Measurements from ENCODE around the gene CRYBB3. TPM values are rescaled to one million over a fixed set of nuclear protein-coding genes. Genes with fewer than 3 reads are reported as not detected.
A peak's percentile ranks its signal among the peaks of the same experiment; 100 is the strongest.

CRYBB3 gene
- total RNA-seq, 6 experiments from 2014 or later, result 0.40 to 0.70 (median 0.69) TPM; not detected in 3

- Histone ChIP-seq H3K36me3 (peaks cover 0 to 46% (median 16%) of the 10 kb centered on the region in 4 donors), H3K27ac (peak overlapping the region in 1 of 3 donors; percentile 64)
- WGBS (ENCODE audit: insufficient coverage, low coverage, low lambda C conversion rate, missing lambda C conversion rate), result 47% methylated on average over 8 of the region's 12 CpGs
These were observed 15.6 kb upstream of the CRYBB3 start for GRCh38 chr22:25183949-25184619.

DNA sequence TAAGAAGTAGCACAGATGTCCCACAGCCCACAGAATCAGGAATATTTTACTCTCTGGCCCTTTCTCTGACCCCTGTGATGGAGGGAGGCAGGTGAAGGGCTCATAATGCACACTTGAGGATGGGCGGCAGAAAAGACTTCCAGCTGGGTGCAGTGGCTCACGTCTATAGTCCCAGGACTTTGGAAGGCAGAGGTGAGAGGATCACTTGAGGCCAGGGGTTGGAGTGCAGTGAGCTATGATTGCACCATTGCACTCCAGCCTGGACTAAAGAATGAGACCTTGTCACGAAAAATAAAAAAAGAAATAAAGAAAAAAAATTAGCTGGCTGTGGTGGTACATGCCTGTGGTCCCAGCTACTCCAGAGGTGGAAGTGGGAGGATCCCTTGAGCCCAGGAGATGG, 13.5 kb upstream of the CRYBB3 start:
- no peak overlapping the region for H3K4me3 ChIP-seq
- intact Hi-C loops (cut with DNase I), result no loop called here
- H3K27me3 ChIP-seq, result no peaks in the 10 kb centered on the region
- peaks cover 0 to 48% (median 22%) of the 10 kb centered on the region in 4 donors for H3K4me1 ChIP-seq
- no peaks in the 10 kb centered on the region for H3K9me3 ChIP-seq
- peaks cover 0 to 47% (median 11%) of the 10 kb centered on the region in 4 donors for H3K36me3 ChIP-seq
- DNase-seq (no peak), ATAC-seq (peak in 1 of 4 donors; percentile 39)
- H3K27ac ChIP-seq, result no peak overlapping the region
- whole genome bisulfite sequencing (ENCODE audit: insufficient coverage, low coverage, low lambda C conversion rate, missing lambda C conversion rate), result 24% methylated on average over 3 of the region's 3 CpGs
- no peak for TF ChIP-seq POLR2A (IDR thresholded peaks at IDR 0.05)

More at GRCh38 chr22:25183949-25184619, 15.6 kb upstream of the CRYBB3 start:
- Histone ChIP-seq H3K4me3 (no peak overlapping the region), H3K27me3 (no peaks in the 10 kb centered on the region), H3K9me3 (no peaks in the 10 kb centered on the region), H3K4me1 (peaks cover 0 to 50% (median 22%) of the 10 kb centered on the region in 4 donors)
- TF ChIP-seq, protein P1, sequence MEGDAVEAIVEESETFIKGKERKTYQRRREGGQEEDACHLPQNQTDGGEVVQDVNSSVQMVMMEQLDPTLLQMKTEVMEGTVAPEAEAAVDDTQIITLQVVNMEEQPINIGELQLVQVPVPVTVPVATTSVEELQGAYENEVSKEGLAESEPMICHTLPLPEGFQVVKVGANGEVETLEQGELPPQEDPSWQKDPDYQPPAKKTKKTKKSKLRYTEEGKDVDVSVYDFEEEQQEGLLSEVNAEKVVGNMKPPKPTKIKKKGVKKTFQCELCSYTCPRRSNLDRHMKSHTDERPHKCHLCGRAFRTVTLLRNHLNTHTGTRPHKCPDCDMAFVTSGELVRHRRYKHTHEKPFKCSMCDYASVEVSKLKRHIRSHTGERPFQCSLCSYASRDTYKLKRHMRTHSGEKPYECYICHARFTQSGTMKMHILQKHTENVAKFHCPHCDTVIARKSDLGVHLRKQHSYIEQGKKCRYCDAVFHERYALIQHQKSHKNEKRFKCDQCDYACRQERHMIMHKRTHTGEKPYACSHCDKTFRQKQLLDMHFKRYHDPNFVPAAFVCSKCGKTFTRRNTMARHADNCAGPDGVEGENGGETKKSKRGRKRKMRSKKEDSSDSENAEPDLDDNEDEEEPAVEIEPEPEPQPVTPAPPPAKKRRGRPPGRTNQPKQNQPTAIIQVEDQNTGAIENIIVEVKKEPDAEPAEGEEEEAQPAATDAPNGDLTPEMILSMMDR (IDR thresholded peaks at IDR 0.05), result no peak
- no peak for TF ChIP-seq POLR2A (IDR thresholded peaks at IDR 0.05)
- ATAC-seq (peak; percentile 65 to 86 (median 85)), DNase-seq (peak; percentile 39 to 87 (median 82))
- intact Hi-C loops (cut with DNase I), result no loop called here

DNA sequence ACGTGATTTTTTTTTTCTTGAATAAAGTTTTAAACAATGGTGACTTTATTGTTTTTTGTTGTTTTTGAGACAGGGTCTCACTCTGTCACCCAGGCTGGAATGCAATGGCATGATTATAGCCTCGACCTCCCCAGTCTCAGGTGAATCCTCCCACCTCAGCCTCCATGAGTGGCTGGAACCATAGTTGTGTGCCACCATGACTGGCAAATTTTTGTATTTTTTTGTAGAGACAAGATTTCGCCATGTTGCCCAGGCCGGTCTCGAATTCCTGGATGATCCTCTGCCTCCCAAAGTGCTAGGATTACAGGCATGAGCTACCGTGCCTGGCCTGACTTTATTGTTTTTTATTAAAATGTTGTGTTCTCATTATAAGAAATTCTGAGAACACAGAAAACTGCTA, 12.2 kb upstream of the CRYBB3 start:
- peaks cover 0 to 37% (median 16%) of the 10 kb centered on the region in 4 donors for H3K4me1 ChIP-seq
- DNase-seq, result no peak
- intact Hi-C loops (cut with DNase I), result no loop called here
- no peak overlapping the region for H3K27ac ChIP-seq
- H3K4me3 ChIP-seq, result no peak overlapping the region
- no peak for ATAC-seq
- peaks cover 0 to 54% (median 17%) of the 10 kb centered on the region in 4 donors for H3K36me3 ChIP-seq
- no peak for TF ChIP-seq POLR2A (IDR thresholded peaks at IDR 0.05)
- TF ChIP-seq, protein P1 (IDR thresholded peaks at IDR 0.05), result no peak
- WGBS (ENCODE audit: insufficient coverage, low coverage, low lambda C conversion rate, missing lambda C conversion rate), result 90% methylated on average over 6 of the region's 6 CpGs
- H3K27me3 ChIP-seq, result no peaks in the 10 kb centered on the region
- no peaks in the 10 kb centered on the region for H3K9me3 ChIP-seq

- Histone ChIP-seq H3K27me3 (no peaks in the 10 kb centered on the region), H3K27ac (no peak overlapping the region), H3K9me3 (no peaks in the 10 kb centered on the region), H3K4me3 (no peak overlapping the region), H3K4me1 (peaks cover 0 to 4% (median 0%) of the 10 kb centered on the region in 4 donors), H3K36me3 (peaks cover 0 to 64% (median 31%) of the 10 kb centered on the region in 4 donors)
- peak in 1 of 4 donors; percentile 11 for ATAC-seq
- no peak for DNase-seq
- WGBS (ENCODE audit: insufficient coverage, low coverage, low lambda C conversion rate, missing lambda C conversion rate), result 84% methylated on average over 5 of the region's 12 CpGs
- TF ChIP-seq POLR2A (IDR thresholded peaks at IDR 0.05), result no peak
- TF ChIP-seq, protein P1 (IDR thresholded peaks at IDR 0.05), result no peak
- intact Hi-C loops (cut with DNase I), result no loop called here
These were observed 7.3 kb upstream of the CRYBB3 start for GRCh38 chr22:25192406-25192805.

DNA sequence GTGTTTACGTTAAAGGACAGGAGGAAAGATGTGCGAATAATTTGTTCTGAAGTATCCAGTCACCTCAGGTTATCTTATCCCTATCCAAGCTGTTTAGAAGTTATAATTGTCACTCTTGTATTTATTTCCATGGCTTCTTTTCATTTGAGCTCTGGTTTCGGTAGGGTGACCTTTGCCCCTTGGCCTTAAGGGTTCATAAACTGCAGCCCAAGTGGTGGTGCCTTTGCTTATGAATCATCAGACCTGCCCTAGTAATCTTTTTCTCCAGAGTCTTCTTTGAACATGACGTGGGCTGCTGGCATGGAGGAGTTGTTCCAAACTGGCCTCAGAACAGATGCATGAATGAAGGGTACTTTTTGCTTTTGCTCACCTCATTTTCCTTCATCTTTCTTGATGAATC, 6.5 kb upstream of the CRYBB3 start:
- 45% methylated on average over 4 of the region's 4 CpGs for WGBS (ENCODE audit: insufficient coverage, low coverage, low lambda C conversion rate, missing lambda C conversion rate)
- H3K36me3 ChIP-seq, result peaks cover 0 to 62% (median 31%) of the 10 kb centered on the region in 4 donors
- no peak overlapping the region for H3K27ac ChIP-seq

More for the DNA sequence above, 6.5 kb upstream of the CRYBB3 start:
- Histone ChIP-seq H3K27me3 (no peaks in the 10 kb centered on the region), H3K4me3 (no peak overlapping the region), H3K4me1 (peaks cover 0 to 4% (median 0%) of the 10 kb centered on the region in 4 donors), H3K9me3 (no peaks in the 10 kb centered on the region)
- DNase-seq (no peak), ATAC-seq (peak in 3 of 4 donors; percentile 17 to 35 (median 33))
- TF ChIP-seq, protein P1 (IDR thresholded peaks at IDR 0.05), result no peak
- TF ChIP-seq POLR2A (IDR thresholded peaks at IDR 0.05), result no peak
- intact Hi-C loops (cut with DNase I), result no loop called here

All from right lobe of liver (tissue), 6 donors.